GM18517 (cell line): ENCODE data around the gene CFAP74.

Experiments
- ATAC-seq: cut with Tn5 transposase; IDR thresholded peaks from one replicate; pipeline ENCODE4 v1.9.1; 2021; ENCODE audit warnings: mild to moderate bottlenecking, moderate library complexity; ENCODE audit not compliant: unreplicated experiment

CFAP74 gene

DNA sequence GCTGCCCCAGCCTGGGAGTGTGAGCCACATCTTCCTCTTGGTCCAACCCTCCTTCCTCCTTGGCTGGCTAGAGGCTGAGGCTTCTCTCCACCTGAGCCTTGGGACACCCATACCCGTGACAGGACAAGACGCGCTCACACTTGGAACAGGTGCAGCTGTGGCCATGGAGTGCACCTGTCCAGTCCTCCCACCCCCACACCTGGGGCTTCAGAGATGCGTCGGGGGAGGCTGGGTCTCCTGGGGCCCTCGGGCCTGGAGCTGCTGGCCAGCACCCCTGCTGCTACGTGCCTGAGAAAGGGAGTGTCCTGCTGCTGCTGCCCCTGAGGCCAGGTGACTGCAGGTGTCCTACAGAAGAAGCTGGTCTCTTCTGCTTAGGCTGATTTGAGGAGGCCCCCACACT lies 47.5 kb downstream of the CFAP74 start:
- no peak for ATAC-seq

GRCh38 chr1:1955621-1956094 lies 47.9 kb downstream of the CFAP74 start:
- ATAC-seq: no peak

GRCh38 chr1:1954831-1955441 lies 48.6 kb downstream of the CFAP74 start:
- no peak for ATAC-seq

- ATAC-seq: no peak
Measured at GRCh38 chr1:1954015-1954414, 49.6 kb downstream of the CFAP74 start.

GRCh38 chr1:1950940-1951339 lies 52.6 kb downstream of the CFAP74 start:
- ATAC-seq: no peak

DNA sequence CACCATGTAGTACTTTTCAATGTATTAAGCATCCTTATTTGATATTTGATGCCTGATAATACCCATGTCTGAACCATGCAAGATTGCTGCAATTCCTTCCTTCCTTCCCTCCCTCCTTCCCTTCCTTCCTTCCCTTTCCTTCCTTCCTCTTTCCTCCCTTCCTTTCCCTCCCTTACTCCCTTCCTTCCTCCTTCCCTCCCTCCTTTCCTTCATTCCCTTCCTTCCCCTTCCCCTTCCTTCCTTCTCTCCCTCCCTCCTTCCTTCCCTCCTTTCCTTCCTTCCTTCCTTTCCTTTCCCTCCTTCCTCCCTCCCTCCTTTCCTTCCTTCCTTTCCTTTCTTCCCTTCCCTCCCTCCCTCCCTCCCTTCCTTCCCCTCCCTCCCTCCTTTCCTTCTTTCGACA lies 54.8 kb downstream of the CFAP74 start:
- no peak for ATAC-seq

DNA sequence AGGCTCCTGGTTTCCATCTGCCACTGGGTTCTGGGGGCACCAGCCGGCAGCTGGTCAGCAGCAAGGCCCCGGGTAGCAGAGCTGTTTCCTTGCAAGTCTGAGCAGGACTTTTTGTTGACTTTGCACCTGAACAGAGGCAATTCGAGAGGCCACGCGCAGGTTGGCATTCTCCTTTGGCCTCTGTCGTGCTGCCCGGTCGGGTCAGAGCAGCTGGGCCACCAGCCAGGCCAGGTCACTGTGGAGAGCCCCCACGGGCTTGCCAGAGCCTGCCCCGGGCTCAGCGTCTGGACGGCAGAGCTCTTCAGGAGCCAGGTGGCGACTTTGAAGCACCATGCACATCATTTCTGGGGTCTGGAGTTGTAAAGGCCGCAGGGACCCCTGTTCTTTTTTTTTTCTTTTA lies 56.1 kb downstream of the CFAP74 start:
- no peak for ATAC-seq

DNA sequence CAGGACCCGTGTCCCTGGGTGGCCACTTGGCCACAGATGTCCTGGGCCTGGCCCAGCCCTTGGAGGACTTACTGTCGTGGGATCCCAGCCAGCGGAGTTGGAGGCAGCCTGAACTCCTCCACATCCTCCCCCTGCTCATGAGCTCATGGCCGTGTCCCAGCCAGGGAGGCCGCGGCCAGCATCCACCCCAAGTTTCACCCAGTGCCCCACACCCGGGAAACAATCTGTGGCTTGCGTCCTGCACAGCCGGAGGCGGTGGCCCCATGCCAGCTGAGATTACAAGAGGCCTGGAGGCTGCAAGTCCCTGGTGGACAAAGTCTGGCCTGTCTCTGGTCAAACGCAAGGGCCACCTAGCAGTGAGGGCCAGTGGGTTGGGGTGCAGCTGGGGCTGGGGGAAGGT lies 57.0 kb downstream of the CFAP74 start:
- ATAC-seq: no peak

DNA sequence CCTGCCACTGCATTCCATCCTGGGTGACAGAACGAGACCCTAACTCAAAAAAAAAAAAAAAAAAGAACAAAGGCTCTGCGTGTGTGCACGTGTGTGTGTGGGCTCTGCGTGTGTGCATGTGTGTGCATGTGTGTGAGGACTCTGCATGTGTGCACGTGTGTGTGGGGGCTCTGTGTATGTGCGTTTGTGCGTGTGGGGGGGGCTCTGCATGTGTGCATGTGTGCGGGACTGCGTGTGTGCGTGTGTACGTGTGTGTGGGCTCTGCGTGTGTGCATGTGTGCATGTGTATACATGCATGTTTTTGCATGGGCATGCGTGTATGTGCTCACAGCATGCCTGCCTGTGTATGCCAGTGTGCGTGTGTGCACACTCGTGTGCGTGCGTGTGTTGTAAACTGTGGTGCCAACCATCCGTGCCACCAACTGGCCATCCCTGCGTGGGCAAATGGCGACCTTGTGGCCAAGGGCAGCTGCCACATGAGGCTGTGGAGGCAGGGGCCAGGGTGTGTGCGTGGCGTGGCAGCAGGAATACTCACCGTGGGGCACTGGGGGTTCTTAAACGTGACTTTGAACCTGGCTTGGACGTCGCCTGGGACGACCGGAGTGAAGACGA lies 57.7 kb downstream of the CFAP74 start:
- no peak for ATAC-seq

DNA sequence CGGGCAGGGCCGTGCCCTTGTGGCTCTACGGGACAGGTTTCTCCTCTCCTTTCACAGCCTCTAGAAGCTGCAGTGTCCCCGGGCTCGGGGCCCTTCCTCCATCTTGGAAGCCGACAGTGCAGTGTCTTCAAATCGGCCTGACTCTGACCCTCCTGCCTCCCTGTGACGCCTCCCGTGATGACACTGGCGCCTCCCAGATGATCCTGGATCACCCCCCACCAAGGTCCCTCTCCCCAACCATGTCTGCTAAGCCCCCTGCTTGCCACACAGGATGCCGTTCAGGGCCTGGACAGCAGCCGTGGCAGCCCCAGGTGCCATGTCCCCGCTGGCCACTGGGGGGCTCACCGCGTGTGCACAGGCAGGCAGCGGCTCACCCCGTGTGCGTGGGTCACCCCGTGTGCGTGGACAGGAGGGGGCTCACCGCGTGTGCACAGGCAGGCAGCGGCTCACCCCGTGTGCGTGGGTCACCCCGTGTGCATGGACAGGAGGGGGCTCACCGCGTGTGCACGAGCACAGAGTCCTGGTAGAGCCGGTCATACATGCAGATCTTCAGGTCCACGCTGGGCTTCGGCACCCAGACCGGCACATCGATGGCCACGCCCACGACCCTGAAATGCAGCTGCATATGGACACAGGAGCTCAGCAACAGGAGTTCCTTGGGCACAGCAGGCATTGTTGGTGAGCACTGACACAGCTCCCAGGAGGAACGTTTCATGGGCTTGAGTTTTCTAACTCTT lies 59.6 kb downstream of the CFAP74 start:
- ATAC-seq: no peak

GRCh38 chr1:1942753-1943656 lies 60.6 kb downstream of the CFAP74 start:
- no peak for ATAC-seq

- no peak for ATAC-seq
Measured at GRCh38 chr1:1941868-1942752, 61.5 kb downstream of the CFAP74 start.

DNA sequence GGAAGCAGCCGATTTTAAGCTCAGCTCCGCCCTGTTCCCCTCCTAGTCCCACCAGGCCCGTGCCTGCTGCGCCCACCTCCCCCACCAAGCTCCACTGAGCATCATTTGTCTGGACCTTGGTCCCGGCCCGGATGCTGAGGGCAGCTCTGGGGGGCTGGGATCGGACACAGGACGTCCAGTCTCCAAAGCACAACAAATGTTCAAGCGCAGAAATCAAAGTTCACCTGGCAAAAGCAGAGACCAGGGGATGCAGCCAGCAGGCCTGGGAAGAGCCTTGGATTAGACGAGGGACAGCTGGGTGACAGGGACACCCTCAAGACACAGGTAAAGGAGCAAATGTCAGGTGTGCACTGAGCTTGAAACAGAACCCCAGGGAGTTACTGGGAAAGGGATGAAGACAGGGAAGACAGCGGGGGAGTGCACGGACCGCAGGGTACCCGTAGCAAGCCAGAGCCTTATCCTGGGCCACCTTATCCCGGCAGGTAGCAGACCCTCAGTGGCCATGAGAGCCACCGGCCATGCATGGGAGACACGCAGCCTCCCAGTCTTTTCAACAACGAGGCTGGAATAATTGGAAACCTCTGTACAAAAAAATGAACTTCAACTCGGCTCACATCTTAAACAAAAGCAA lies 62.3 kb downstream of the CFAP74 start:
- no peak for ATAC-seq

DNA sequence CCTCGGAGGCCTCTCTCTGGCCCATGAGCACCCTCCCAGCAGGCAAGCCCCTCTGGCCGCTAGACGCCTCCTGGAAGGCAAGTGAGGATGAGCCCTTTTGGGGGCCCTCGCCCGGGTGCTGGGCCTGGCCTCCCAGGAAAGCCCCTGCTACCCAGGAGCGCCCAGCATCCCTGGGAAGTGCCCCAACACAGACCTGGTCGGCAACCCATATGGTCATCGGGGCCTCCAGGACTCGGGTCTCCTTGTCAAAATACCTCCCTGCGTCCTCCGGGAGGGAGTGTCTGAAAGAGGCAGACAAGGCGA lies 63.5 kb downstream of the CFAP74 start:
- ATAC-seq: no peak

DNA sequence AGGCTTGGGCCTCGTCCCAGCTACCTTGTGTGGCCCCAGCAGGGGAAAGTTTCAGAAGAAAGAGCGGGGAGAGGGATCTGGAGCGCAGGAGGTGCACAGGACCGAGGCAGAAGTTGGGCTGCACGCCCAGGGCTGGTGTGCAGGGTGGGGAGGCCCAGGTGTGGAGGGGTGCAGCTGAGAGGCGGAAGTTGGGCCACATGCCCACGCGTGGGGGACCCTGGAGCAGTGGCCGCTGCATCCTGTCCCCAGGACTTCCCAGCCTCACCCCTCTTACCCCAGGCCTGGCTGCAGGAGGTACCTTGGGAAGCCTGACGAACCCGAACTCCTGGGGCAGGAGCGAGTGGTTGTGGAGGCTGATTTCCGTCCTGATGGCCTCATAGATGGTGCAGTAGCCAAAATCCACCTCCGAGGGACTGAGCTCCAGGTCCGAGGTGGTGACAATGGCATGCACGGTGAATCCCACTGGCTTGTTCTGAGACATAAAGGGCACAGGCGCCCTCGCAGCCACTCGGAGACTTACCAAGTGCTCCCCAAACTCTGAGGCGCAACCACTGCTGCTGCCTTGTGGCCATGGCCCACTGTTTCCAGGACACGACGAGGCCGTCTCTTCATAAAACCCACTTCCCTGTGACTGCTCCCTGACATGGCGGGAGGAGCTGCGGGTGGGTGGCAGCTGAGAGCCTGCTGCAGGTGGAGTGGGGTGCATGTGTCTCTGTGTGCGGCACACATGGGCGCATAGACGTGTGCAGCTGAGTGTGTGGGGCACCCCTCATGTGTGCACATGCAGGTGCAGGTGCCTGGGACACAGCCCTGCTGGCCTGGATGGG lies 64.1 kb downstream of the CFAP74 start:
- no peak for ATAC-seq

GRCh38 chr1:1938613-1939295 lies 64.8 kb downstream of the CFAP74 start:
- no peak for ATAC-seq

DNA sequence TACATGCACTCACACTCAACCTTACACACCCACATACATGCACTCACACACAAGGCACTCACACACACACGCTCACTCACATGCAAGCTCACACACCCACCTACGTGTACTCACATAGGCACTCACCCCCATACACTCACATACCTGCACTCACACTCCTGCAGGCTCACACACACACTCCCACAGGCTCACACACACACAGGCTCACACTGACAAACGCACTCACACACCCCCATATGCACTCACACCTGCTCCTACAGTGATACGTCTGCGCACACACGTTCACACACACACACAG lies 65.4 kb downstream of the CFAP74 start:
- ATAC-seq: no peak

DNA sequence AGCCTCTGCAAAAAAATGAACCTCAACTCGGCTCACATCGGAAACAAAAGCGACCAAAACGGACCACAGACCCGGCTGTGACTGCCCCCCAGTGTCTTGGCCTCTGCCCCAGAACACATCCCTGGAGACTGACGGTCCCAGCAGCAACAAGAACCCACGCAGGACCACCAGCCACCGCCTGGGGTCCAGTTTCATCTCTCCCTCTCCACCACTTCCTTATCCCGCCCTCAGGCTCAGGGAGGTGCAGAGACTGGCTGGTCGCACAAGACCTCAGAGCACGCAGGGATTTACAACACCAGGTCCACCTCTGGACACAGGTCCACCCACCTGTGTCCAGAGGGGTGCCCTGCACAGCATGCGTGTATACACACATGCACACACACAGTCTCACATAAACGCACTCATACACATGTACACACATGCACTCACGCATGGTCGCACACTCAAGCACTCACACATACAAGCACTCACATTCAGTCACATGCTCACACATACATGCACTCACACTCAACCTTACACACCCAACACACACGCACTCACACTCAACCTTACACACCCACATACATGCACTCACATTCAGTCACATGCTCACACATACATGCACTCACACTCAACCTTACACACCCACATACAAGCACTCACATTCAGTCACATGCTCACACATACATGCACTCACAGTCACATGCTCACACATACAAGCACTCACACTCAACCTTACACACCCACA lies 65.9 kb downstream of the CFAP74 start:
- ATAC-seq: no peak
